Measurements from ENCODE around the gene JUND. TPM values are rescaled to one million over a fixed set of nuclear protein-coding genes. Genes with fewer than 3 reads are reported as not detected.

The JUND gene
- total and polyA plus RNA-seq, 2 of the 4 experiments (the other 2 are of a cell fraction), result 14.2 to 77.2 TPM

GRCh38 chr19:18231775-18232174 is 49.6 kb downstream of the JUND start:
- ATAC-seq (ENCODE audit: low read depth) (no peak), DNase-seq (no peak)
- Histone ChIP-seq H3K56ac (ENCODE audit: extremely low read depth, insufficient read depth, low read length) (no peak overlapping the region), H4K5ac (ENCODE audit: low read depth, low read length) (no peak overlapping the region), H2AK9ac (replicated peaks; ENCODE audit: low read depth, low read length, poor library complexity) (no peak overlapping the region), H3K23ac (ENCODE audit: low read depth, low read length) (no peak overlapping the region), H3K4ac (ENCODE audit: low read depth, low read length) (no peak overlapping the region), H3K27ac (ENCODE audit: insufficient read depth, low read length) (no peak overlapping the region), H3K4me1 (ENCODE audit: control insufficient read depth, insufficient read depth, low read length) (no peaks in the 10 kb centered on the region), H3K14ac (replicated peaks; ENCODE audit: low read depth, low read length) (no peak overlapping the region), H3K79me1 (ENCODE audit: low read depth in 1 of 2, low read length in 2 of 2) (no peaks in the 10 kb centered on the region), H3K27me3 (ENCODE audit: control insufficient read depth, insufficient read depth, low read length) (peaks cover 21% of the 10 kb centered on the region; the same call in 1 of the 2 replicates), H2BK15ac (ENCODE audit: low read depth, low read length) (no peak overlapping the region), H3K9ac (ENCODE audit: low read depth, low read length) (no peak overlapping the region), H2BK5ac (ENCODE audit: low read depth, low read length, poor library complexity, severe bottlenecking) (no peak overlapping the region), H2AFZ (replicated peaks; ENCODE audit: low read length, poor library complexity) (no peak overlapping the region), H2BK20ac (ENCODE audit: low read depth, low read length) (no peak overlapping the region), H2BK120ac (ENCODE audit: low read depth, low read length) (no peak overlapping the region), H3K18ac (ENCODE audit: low read depth, low read length) (no peak overlapping the region), H3K36me3 (ENCODE audit: control insufficient read depth, insufficient read depth, low read length) (no peaks in the 10 kb centered on the region), H2AK5ac (ENCODE audit: low read depth, low read length) (no peak overlapping the region), H3K9me3 (ENCODE audit: control insufficient read depth, insufficient read depth, low read length) (peaks cover 3% of the 10 kb centered on the region; the same call in 1 of the 2 replicates), H4K91ac (ENCODE audit: insufficient read depth, low read depth, low read length) (no peak overlapping the region), H4K8ac (ENCODE audit: low read depth in 2 of 2, low read length in 2 of 2) (no peak overlapping the region), H4K20me1 (ENCODE audit: insufficient read depth, low read length) (peaks cover 5% of the 10 kb centered on the region; the same call in 1 of the 2 replicates), H3K4me2 (ENCODE audit: low read depth, low read length) (no peak overlapping the region), H3K4me3 (ENCODE audit: insufficient read depth, low read depth, low read length) (no peak overlapping the region), H3K9me1 (ENCODE audit: insufficient read depth, low read length) (no peaks in the 10 kb centered on the region)
- intact Hi-C loops (cut with micrococcal nuclease), result no loop called here
- no TSS peak for BruUV-seq (replicated peaks)
- no CpG with 5 or more reads among the region's 4 CpGs for WGBS, 2 experiments (ENCODE audit: extremely low coverage in 2 of 2, insufficient read length in 1 of 2)
- ChIA-PET CTCF (no interaction called here), POLR2A (ENCODE audit: unreplicated experiment) (no interaction called here)
- in situ Hi-C loops (cut with MboI; ENCODE audit: low sequenced_read_pairs), result no loop called here
- no peak for TF ChIP-seq CTCF (conservative IDR thresholded peaks at IDR 0.05; ENCODE audit: low read depth, low read length)
- dilution Hi-C loops (cut with HindIII; ENCODE audit: low sequenced_read_pairs, unreplicated experiment), result no loop called here
